IPS-NIHi11 (cell line): ENCODE data around the gene OR5D13.

Experiments
- DNase-seq: peaks from one replicate; pipeline ENCODE4 v3.0.0; 2012; ENCODE audit warnings: mixed read lengths, low spot score

The OR5D13 gene

DNA sequence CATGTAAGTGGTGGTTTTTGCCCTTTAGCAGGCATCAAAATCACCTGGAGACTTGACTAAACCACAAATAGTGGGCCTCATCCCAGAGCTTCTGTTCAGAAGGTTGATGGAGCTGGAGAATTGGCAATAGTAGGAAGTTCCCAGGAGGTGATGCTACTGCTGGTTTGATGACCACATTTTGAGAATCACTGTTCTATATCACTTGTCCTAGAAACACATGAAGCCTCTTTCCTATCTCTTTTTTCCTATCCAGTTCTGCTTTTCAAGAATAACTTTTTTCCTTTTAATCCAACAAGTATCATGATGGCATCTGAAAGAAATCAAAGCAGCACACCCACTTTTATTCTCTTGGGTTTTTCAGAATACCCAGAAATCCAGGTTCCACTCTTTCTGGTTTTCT, at the start of gene OR5D13:
Gene OR5D13 (plus strand): TSS at position 301 of the 400 bp plus-strand sequence. CDS start 0 bp downstream, at position 301.
- no peak for DNase-seq

- no peak for DNase-seq
These were observed 46.4 kb upstream of the OR5D13 start for GRCh38 chr11:55726715-55727324.

GRCh38 chr11:55732936-55733335, 40.3 kb upstream of the OR5D13 start:
- no peak for DNase-seq

GRCh38 chr11:55791606-55792005, 18.4 kb downstream of the OR5D13 start:
- DNase-seq, result no peak

DNA sequence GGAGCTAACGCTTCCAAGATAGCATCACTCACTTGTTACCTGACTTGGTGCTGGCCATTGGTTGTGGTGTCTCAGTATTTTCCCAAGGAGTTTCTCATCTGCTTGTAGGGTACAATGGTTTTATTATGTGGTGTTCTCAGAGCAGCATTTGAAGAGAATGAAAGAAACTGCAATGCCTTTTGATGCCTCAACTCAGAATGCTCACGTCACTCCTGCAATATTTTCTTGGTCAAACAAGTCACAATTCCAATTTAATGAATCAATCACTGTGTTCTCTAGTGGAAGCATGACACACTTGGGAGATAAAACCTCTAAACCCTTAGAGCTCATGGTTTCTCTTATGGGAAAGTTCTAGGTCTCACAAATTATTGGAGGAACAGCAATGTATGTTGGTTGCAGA, 20.1 kb downstream of the OR5D13 start:
- no peak for DNase-seq

DNA sequence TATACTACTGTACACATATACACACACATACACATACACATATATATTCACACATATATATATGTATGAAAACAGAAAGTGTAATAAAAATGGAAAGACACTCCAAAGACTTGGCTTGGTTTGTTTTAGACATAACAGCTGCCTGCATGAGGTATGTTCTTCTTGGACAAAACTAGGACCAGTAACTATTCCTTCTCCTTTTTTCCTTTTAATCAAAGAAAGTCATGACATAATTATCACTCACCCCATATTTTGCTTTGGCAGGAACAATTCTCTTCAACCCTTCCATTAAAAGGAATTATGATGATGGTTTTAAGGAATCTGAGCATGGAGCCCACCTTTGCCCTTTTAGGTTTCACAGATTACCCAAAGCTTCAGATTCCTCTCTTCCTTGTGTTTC, 22.0 kb downstream of the OR5D13 start, which contains the start of gene OR5D14:
Gene OR5D14 (plus strand): TSS at position 301 of the 400 bp plus-strand sequence. CDS start 0 bp downstream, at position 301.
- no peak for DNase-seq

GRCh38 chr11:55806248-55806647, 33.0 kb downstream of the OR5D13 start:
- no peak for DNase-seq

DNA sequence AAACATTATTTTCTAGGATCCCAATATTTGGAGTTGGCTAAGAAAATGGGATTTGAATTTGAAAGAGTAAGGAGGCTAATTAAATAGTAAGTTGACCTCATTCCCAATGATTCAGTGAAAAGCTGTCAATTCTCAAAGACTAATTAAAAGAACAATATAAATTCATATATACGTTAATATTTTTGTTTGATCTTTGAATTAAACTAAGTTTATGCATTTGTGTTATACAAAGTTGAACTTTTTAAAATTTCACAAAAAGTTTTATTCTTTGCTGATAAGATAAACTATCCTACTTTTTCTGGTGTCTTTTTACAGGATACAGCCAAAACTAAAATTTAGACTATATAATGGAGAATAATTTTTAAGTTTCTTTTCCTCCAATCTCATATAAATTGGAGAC, 37.8 kb downstream of the OR5D13 start, which contains the start of gene OR5L1:
Gene OR5L1 (plus strand): TSS at position 301 of the 400 bp plus-strand sequence. CDS start 100 bp downstream, outside the sequence.
- no peak for DNase-seq

GRCh38 chr11:55819330-55819729, 46.1 kb downstream of the OR5D13 start, which contains the start of gene OR5D18:
OR5D18 (plus strand) TSS chr11:55819630; CDS start chr11:55819630, 0 bp downstream.
- DNase-seq, result no peak
